DMS53 treated with DMSO at 0.1 percent for 48 hours (cell line): ENCODE results near the gene ANTKMT.

Experiments used
- DNase-seq: peaks from one replicate; lab custom pipeline; 2025; ENCODE audit not compliant: unreplicated experiment; lab: John Stamatoyannopoulos, UW

The ANTKMT gene

GRCh38 chr16:712740-713250 lies 8.2 kb upstream of the ANTKMT start:
- peak; percentile 66 for DNase-seq

DNA sequence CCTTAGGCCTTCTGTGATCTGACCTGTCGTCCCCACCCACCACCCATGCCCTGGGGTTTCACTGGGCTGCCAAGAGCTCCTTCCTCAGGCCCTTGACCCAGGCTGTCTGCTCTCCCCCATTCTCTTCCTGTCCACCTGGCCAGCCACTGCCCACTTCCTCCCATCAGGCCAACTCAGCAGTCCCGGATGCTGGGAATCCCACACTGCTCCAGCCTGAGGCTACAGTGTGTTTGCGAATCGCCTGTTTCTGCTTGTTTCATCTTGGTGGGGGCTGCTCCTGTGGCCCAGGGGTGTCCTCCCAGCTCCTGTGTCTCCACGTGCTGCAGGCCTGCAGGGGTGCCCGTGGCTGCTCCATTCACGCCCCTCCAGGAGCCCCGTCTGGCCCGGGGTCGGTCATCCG lies 6.9 kb upstream of the ANTKMT start:
- DNase-seq = no peak

DNA sequence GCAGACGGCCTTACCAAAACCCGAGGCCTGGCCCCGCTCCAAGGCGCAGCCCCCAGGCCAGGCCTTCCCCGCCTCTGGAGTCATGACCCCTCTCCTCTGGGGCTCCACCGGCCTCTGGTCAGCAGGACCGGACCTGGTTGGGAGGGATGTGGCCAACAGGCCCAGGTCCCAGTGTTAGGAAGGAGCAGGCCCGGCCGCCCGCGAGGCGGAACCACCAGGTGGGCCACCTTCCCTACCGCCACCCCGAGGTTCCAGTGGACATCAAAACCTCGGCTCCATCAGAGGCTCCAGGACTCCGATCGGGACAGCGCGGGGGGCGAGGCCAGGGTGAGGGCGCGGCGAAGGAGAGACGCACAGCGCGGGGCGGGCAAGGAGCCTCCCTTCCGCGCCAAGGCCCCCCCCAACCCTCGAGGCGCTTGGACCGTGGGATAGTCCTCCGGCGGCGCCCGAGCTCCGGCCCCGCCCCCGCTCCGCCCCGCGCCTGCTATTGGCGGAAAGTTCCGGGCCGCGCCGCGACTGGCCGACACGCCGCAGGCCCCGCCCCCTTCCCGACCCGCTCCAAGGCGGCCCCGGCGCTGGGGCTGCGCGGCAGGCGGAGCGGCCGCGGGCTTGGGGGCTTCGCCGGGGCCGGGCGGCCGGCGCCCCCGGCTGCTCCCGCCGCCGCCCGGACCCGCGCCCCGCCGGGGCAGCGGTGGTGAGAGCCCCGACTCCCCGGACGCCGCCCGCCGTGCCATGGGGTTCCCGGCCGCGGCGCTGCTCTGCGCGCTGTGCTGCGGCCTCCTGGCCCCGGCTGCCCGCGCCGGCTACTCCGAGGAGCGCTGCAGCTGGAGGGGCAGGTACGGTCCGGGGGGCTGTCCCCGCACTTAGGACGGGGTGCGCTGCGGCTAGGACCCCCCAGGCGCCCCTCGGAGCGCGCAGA lies 6.1 kb upstream of the ANTKMT start, which contains the start of gene METRN:
METRN (plus strand) TSS at position 561 of the 919 bp plus-strand sequence; CDS start at position 733, 172 bp downstream.
- peak; percentile 42 for DNase-seq

DNA sequence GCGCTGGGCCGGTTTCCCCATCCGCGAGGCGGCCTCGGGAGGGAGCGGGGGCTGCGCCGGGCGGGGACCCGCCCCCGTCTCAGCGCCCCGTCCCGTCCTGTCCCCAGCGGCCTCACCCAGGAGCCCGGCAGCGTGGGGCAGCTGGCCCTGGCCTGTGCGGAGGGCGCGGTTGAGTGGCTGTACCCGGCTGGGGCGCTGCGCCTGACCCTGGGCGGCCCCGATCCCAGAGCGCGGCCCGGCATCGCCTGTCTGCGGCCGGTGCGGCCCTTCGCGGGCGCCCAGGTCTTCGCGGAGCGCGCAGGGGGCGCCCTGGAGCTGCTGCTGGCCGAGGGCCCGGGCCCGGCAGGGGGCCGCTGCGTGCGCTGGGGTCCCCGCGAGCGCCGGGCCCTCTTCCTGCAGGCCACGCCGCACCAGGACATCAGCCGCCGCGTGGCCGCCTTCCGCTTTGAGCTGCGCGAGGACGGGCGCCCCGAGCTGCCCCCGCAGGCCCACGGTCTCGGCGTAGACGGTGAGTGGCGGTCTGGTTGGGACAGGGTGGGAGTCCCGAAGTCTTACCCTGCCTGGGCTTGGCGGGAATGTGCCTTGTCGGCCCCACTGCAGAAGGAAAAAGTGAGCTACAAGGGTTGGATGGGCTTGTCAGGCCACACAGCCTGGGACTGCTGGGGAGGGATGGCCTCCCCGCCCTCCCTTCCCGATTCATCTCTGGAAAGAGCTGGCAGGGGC lies 5.3 kb upstream of the ANTKMT start:
- DNase-seq = no peak

- DNase-seq = no peak
These were observed 4.8 kb upstream of the ANTKMT start for GRCh38 chr16:716200-716568.

- no peak for DNase-seq
These were observed 4.1 kb upstream of the ANTKMT start for GRCh38 chr16:716768-717325.

- DNase-seq = no peak
These were observed 3.3 kb upstream of the ANTKMT start for GRCh38 chr16:717450-718245.

- DNase-seq = no peak
These were observed 2.6 kb upstream of the ANTKMT start for GRCh38 chr16:718389-718788.

DNA sequence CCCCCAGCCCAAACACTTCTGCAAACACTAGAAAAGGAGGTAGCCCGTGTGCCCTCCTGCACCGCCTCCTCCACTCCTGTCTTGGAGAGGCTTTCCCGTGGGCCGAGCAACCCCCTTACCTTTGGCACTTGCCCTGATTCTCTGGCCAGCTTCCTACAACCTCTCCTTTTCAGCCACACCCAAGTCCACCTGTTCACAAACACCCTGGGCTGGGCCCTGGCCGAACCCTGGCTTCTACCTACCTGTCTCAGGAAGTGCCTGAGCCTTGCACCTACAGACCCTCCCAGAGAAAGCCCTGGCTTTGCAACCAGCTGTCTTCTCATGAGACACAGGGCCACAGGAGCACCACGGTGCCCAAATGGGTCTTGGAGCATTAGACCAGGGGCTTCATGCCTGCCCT lies 2.0 kb upstream of the ANTKMT start:
- no peak for DNase-seq

- peak; percentile 53 for DNase-seq
These were observed 1.0 kb upstream of the ANTKMT start for GRCh38 chr16:719815-720446.

DNA sequence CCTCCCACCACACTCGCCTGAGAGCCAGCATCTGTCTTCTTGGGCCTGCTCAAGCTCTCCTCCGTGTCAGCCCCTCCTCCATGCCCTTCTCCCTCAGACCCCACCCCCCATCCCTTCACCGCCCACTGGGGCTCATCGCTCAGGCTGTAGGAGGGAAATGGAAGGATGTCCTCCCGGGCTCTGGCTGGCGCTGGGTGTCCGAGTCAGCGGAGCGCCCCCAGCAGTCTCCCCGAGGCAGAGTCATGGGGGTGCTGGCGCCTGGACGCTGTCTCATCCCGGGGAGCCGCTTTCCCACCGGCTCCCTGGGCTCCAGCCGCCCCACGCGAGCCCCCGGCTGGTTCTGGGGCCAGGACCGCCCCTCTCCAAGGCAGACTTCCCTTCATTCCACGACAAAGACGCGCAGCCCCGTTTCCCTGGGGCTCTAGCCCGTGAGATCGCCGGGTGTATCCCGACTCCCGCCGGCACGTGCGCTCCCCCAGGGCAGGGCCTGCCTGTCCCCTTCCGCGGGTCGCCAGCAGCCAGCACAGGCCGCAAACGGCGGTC lies 428 bp upstream of the ANTKMT start:
- peak; percentile 37 for DNase-seq

DNA sequence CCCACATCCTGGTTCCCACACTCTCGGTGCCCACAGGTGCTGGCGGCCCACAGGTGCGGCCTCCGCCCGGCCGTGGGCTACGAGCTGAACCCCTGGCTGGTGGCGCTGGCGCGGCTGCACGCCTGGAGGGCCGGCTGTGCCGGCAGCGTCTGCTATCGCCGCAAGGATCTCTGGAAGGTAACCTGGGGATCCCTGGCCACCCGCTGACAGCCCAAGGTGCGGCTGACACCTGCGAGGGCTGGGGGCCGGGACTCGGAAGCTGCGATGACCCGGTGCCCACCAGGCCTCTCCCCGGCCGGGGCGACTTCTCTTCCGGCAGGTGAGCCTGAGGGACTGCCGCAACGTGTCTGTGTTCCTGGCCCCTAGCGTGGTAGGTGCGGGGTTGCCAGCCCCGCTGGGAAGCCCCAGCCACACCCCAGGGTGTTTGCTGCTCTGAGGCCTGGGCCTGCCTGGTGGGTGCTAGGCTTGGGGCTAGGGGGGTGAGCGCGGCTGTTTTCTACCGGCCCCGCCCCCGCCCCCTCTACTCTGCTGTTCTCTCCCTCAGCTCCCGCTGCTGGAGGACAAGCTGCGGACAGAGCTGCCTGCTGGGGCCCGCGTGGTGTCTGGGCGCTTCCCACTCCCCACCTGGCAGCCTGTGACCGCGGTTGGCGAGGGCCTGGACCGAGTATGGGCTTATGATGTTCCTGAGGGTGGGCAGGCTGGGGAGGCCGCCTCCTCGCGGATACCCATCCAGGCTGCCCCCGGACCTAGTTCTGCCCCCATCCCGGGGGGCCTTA lies 1.0 kb downstream of the ANTKMT start:
- DNase-seq = no peak

GRCh38 chr16:722835-723633 lies 2.1 kb downstream of the ANTKMT start:
- DNase-seq = no peak

- no peak for DNase-seq
These were observed 2.7 kb downstream of the ANTKMT start for GRCh38 chr16:723695-724094.

- DNase-seq = no peak
These were observed 3.5 kb downstream of the ANTKMT start for GRCh38 chr16:724188-725040.

- DNase-seq = no peak
These were observed 4.1 kb downstream of the ANTKMT start for GRCh38 chr16:725041-725376.

DNA sequence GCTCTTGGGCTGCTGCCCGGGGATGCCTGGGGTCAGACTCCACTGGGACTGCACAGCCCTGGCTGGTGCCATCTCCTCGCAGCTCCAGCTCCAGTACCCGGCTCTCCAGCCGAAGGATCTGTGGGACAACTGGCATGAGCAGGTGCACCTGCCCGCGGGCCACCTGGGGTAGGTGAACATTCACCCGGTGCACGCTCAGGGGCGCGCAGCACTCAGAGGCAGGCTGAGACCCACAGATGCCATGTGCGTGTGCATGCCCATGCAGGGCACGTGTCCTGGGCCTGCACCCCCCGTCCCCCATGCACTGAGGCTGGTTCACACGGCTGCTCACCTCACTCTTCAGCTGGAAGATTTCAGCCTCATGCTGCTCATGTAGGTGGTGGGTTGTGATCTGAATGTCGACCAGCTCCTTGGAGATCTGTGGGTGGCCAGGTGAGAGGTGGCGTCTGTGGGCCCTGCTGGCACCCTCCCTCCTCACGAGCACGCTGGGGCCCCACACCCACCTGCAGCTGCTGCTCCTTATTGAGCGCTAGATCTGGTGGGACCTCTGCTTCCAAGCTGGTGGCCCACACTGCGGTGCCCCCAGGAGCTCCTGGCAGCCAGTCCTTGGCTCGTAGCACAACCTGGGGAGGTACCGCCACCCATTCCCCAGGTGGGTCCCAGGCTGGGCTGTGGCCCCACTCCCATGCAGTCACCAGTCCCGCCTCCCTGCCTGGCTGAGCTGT lies 4.7 kb downstream of the ANTKMT start:
- DNase-seq = no peak
